HG03520 (cell line): Measurements from ENCODE around the gene OPRM1.
A peak's percentile ranks its signal among the peaks of the same experiment; 100 is the strongest.

ENCODE experiments used
- ATAC-seq: cut with Tn5 transposase; IDR thresholded peaks from one replicate; pipeline ENCODE4 v1.9.1; 2021; ENCODE audit warnings: mild to moderate bottlenecking, moderate library complexity; ENCODE audit not compliant: unreplicated experiment

The OPRM1 gene

DNA sequence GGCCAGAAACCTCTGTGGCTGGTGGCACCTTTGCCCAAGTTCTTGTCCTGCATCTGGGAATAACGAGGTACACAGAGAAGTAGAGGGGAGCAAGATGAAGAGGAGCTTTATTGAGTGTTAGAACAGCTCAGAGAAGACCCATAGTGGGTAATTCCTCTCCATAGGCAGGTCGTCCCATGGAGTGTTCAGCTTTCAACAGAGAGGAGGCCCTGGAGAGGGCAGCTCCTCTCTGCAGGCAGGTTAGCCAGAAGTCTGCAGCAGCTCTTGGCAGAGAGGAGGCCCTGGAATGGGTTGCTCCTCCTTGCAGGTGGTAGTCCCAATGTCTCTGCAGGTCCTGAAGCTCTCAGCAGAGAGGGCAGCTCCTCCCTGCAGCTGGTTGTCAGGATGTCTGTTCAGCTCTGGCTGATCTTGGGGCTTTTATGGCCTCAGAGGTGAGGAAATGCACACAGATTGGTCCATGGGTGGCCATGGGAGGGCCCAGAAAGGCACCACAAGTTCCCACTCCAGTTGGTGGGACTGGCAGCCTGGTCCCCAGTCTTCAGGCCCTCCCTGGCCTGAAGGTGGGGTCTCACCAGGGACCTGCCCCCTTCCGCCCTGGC is 228.6 kb downstream of the OPRM1 start:
- ATAC-seq = no peak

DNA sequence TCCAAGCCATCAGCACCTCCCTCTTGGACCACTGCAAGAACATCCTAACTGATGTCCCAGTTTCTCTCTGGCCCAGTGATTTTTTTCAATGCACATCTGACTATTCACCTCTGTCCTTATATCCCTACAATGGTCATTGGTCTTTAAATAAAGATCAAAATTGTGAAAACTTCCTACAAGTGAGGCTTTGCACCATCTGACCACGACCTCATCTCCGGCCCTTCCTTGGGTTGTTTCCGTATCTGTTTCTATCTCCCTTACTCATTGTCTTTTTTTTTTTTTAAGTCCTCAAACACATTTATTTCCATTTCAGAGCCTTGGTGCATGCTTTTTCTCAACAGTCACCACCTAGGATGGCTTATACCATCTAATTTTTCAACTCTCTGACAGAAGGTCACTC is 229.4 kb downstream of the OPRM1 start:
- no peak for ATAC-seq

DNA sequence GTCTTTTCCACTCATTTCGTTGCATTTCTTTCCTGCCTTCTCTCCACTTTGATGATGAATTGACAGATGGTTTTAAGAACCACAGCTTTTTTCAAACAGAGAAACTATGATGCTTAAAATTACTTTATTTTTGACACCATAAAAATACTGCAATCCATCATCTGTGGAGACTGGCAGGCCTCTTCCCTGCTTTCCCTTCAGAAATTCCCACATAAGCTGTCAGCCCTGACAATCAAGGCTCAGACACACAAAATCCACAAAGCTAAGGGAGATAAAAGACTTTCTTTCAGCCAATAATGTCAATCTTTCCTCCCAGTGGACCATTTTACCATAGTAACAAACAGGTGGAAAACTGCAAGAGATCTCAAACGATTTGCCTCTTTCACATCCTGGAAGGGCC is 235.1 kb downstream of the OPRM1 start:
- no peak for ATAC-seq

DNA sequence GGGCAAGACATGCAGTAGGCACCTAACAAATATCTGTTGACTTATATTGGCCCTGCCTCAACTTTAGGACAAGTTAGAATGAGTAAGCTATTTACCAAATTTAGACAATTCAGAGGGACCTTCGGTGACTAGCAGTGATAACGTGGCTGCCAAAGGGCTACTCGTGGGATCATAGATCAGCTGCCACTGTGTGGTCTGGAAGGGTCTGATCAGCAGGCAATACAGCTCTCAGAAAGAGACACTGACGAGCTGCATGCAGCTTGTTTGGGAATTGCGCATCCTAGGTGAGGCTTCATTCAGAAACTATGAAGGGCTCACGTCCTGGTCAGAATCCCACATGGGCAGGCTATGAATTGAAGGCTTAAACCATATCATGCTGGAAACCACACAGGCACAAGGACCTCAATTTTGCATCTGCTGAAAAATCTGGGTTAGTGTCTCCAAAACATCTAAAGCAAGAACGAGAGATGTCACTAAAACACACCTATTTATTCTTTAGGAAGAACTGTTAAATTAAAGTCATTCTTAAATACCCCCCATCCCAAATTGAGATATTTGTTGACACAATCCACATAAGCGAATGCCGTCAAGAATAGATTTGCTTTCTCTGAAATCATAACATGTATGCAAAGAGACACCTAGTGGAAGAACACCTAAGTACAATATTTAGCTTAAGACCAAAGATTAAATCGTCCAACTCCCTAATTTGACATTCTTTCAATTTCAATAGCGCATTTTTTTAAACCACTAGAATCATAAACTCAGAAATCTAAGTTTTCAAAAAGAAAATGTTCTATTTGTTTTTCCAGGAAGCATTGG is 238.0 kb downstream of the OPRM1 start:
- ATAC-seq = peak; percentile 59

DNA sequence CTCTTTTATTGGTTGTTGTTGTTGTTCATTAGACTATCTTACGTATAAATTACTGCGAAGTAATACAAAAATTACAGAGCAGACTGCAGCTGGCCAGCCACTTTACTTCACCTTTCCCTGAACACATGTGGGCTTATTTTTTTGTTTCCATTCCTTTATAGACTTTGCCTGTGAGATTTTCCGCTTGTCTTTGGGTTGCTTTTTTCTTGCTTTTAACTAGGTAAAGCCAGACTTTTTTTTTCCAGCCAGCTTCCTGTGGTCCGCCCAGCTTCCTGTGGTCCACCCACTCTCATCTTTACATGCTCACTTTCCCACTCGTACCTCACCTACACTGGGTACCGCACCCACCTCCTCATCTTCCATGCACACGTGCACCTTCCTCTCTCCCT is 238.6 kb downstream of the OPRM1 start:
- ATAC-seq = no peak

DNA sequence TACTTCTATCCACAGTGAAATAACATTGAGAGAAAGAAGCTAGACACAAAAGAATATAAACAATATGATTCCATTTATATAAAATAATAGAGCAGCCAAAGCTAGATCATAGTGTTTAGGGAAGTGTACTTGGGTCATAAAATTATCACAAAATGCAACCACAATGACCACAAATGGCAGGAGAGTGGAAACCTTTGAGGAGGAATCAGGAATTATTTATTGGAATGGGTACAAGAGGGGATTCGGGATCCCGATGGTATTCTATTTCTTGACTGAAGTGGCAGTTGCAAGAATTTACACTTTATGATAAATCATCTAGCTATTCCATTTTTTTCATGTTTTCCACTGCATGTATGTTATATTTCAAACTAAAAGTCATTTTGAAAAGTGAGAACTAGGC is 241.5 kb downstream of the OPRM1 start:
- no peak for ATAC-seq

DNA sequence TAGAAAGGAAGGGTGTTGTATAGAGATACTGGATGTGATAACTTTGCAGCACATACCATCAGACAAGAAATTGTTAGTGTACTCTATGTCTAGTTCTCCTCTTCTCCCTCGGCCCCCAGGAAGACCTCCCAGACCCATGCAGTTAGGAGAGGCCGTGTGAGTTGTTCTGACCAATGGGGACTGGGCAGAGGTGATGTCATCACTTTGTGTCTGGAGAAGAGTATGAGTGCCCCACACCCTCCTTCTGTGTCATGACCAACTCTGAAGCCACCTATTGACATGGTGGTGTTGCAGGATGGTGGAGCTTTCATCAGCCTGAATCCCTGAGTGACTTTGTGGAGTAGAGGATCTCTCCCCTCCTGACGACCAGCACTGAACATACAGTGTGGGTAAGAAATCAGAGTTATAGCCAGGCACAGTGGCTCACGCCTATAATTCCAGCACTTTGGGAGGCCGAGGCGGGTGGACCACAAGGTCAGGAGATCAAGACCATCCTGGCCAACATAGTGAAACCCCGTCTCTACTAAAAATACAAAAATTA is 245.3 kb downstream of the OPRM1 start:
- ATAC-seq = no peak

DNA sequence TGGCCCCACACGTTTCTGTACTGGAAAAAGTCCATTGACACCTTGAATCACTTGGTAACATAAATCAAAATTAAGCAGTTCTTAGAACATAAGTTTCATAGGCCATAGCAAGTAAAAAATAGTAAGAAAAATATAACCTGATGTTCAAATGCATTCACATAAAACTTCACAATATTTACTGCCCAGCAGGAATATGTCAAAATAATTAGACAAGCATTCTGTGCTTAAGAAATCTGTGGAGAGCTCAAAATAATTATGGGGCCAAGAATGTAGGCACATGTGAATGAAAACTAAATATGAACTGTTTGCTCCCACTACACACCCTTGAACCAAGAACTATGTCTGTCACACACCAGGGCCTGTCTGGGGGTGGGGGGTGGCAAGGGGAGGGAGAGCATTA is 246.8 kb downstream of the OPRM1 start:
- ATAC-seq = no peak

DNA sequence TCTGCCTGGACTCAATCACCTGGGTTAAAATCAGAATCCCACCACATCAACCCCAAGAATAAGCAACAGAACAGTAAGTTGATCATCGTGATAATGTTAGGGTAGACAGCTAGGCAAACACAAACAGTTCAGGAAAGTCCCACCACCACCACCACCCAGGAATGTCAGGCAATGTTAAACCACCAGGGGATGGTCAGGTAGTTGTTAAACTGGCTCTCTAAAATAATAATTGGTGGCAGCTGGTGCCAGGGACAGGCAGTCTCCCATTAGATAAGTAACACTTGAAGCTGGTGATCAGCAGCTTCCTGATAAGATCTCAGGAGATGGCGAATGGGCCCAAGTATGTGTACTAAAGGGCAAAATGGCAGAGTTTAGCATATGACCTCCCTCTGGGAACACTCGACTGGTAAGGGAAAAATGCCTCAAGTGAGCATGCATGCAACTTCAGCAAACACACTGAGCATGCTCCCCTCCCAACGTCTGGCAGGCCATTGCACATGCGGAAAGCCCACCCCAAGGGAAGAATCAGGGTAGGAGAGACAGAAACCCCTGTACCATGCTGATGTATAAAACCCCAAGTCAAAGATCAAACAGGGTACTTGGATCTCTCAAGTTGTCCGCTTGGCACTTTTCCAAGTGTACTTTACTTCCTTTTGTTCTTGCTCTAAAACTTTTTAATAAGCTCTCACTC is 250.9 kb downstream of the OPRM1 start:
- ATAC-seq = no peak

DNA sequence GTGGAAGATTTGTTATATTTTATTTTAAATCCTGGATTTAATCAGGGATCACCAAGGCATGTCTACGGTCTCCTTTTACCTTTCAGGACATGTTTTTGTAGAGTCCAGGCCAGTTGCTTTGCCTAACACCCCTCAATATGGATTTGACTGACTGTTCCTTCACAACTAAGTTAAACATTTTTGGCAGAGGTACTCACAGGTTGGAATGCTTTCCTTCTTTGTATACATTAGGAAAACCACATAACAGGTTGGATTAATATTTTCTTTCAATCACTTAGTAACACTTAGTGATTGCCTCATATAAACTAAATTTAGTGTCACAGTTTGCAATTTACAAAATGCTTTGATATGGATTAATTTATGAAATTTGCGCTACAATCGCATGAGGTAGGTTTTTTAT is 253.0 kb downstream of the OPRM1 start:
- no peak for ATAC-seq

DNA sequence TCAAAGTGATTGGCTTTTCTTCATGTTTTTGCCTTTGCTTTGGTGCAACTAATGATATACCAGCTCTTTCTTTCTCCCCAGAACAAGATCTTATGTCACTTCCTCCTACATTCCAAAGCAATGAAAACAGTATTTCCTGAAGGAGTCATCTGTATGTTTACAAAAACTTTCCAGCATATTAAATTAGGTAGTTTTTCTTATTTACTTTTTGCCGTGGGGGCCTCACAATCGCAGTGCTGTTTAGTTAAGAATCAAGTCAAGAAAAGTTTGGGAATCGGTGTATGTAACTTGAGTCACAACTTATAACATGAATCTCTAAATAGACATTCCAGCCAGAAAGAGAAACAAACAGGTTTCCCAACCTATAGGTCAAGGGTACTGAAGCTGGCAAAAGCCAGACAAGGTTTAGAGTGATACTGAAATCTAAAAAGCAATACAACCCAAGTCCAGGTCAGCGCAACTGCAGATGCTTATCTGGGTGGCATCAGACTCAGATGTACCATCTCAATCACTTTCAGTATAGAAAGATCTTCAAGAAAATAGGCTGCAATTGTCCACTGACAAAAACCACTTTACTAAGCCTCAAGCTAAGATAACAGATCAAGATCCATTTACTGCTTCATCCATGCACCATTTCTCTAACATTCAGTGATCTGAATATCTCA is 253.9 kb downstream of the OPRM1 start:
- ATAC-seq = no peak

DNA sequence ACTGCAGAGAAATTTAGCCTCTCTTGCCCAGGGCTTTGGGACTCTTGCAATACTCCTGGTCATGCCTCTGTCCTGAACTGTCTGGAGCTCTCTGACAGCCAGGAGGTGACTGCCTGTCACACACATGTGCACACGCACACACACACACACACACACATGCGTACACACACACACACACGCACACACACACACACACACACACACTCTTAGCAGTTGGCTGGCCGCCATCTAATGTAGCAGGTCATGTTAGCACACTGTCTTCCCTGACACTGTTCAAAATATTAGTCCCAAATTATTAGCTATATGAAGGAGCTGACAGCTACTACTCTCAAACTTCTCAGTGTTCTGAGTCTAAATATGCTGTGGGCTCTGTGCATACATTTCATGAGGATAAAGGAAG is 256.7 kb downstream of the OPRM1 start:
- ATAC-seq = no peak
